ENCODE results near the gene SOX15. TPM values are rescaled to one million over a fixed set of nuclear protein-coding genes. Genes with fewer than 3 reads are reported as not detected.
"Not testable (repeated sequence)": the region's sequence is repeated elsewhere in the genome, so short reads cannot be mapped to it uniquely, and the experiment has no call there.

Gene SOX15
- total and polyA plus RNA-seq, 7 donors, result 0.11 to 0.71 (median 0.20) TPM

DNA sequence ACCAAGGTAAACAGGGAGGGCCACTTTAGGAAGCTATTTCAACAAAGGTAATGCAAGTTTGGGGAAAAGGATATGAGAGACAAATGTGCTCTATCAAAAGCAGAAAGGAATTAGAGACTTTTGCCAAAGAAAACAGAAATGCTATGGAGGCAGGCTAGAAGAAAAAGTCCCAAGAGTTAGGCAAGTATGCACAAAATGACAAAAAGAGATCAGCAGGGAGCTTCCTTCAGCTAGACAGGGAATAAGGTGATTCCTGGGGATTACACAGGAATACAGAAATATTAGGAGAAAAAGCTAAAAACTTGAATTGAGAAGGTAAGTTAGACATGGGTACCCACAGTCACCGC is 22.4 kb upstream of the SOX15 start:
- Histone ChIP-seq H3K4me3 (peak overlapping the region; percentile 94), H3K27me3 (ENCODE audit: insufficient read depth in 3 of 3, low read length in 2 of 3) (no peaks in the 10 kb centered on the region), H3K4me1 (peaks cover 36% of the 10 kb centered on the region), H3K27ac (peak overlapping the region; percentile 95), H3K9me3 (no peaks in the 10 kb centered on the region), H3K36me3 (ENCODE audit: insufficient read depth in 1 of 2, low read depth in 1 of 2) (peaks cover 0 to 19% of the 10 kb centered on the region in 2 donors)
- WGBS, 3 donors, result 94 to 100% (median 98%) methylated on average over 1 of the region's 1 CpG
- DNase-seq (no peak), ATAC-seq (no peak)
- intact Hi-C loops (cut with DNase I), result no loop called here
- TF ChIP-seq, protein P1, sequence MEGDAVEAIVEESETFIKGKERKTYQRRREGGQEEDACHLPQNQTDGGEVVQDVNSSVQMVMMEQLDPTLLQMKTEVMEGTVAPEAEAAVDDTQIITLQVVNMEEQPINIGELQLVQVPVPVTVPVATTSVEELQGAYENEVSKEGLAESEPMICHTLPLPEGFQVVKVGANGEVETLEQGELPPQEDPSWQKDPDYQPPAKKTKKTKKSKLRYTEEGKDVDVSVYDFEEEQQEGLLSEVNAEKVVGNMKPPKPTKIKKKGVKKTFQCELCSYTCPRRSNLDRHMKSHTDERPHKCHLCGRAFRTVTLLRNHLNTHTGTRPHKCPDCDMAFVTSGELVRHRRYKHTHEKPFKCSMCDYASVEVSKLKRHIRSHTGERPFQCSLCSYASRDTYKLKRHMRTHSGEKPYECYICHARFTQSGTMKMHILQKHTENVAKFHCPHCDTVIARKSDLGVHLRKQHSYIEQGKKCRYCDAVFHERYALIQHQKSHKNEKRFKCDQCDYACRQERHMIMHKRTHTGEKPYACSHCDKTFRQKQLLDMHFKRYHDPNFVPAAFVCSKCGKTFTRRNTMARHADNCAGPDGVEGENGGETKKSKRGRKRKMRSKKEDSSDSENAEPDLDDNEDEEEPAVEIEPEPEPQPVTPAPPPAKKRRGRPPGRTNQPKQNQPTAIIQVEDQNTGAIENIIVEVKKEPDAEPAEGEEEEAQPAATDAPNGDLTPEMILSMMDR (IDR thresholded peaks at IDR 0.05), result no peak

DNA sequence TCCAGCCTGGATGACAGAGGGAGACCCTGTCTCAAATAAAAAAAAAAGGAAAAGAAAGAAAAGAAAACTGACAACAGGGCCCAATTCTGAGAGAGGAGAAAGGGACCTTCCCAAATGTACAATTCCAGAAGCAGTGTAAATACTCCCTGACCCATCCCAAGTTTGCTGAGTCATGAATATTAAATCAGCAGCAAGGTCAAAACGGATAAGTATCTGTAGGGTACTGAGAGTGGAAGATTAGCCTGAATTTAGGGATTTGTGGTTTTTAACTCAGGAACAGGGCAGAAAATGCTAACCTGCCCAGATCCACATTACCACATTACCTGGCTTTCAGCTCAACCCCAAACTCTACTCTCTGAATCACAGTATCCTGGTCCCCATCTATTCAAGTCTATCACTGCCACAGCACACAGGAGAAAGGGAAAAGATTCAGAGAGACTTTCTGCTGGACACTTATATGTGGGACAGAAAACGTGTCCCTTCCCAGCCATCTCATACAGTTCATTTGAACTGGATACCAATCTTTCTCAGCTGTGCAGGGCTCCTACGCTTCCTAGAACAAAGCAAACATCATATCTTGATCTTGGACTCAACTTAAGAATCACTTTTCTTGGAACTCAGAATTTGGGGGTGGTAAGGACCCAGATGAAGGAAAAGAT is 21.9 kb upstream of the SOX15 start:
- Histone ChIP-seq H3K4me1 (peaks cover 41% of the 10 kb centered on the region), H3K36me3 (ENCODE audit: insufficient read depth in 1 of 2, low read depth in 1 of 2) (peaks cover 0 to 19% of the 10 kb centered on the region in 2 donors), H3K27ac (peak overlapping the region; percentile 95), H3K4me3 (peak overlapping the region; percentile 94), H3K27me3 (ENCODE audit: insufficient read depth in 3 of 3, low read length in 2 of 3) (no peaks in the 10 kb centered on the region), H3K9me3 (no peaks in the 10 kb centered on the region)
- no peak for ATAC-seq
- TF ChIP-seq, protein P1 (IDR thresholded peaks at IDR 0.05), result no peak
- DNase-seq, result no peak
- 60 to 65% (median 60%) methylated on average over 3 of the region's 3 CpGs for WGBS, 3 donors
- intact Hi-C loops (cut with DNase I), result no loop called here

DNA sequence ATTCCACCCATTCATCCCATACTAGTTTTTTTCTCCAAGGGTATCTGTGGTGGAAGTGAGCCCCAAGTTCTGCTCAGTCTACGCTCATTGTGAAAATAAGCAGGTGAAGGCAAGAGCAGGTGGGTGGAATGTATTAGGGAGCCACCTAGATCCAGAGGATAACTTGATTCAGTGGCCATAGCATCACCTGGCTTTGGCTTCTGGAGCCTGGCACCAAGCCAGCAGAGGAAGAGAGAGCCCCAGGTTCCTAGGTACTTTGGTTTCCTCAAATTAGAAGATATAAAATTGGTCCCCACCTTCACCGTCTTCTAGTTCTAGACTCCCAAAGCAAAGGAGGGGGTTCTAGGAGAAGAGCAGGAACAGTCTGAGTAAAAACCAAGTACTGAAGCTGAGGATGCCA is 20.7 kb upstream of the SOX15 start:
- Histone ChIP-seq H3K27ac (peak overlapping the region; percentile 95), H3K9me3 (no peaks in the 10 kb centered on the region), H3K4me3 (no peak overlapping the region), H3K36me3 (ENCODE audit: insufficient read depth in 1 of 2, low read depth in 1 of 2) (peaks cover 0 to 22% of the 10 kb centered on the region in 2 donors), H3K4me1 (peaks cover 51% of the 10 kb centered on the region), H3K27me3 (ENCODE audit: insufficient read depth in 3 of 3, low read length in 2 of 3) (no peaks in the 10 kb centered on the region)
- intact Hi-C loops (cut with DNase I), result no loop called here
- DNase-seq (no peak), ATAC-seq (no peak)
- TF ChIP-seq, protein P1 (IDR thresholded peaks at IDR 0.05), result no peak
- 95 to 100% (median 98%) methylated on average over 2 of the region's 2 CpGs for WGBS, 3 donors

DNA sequence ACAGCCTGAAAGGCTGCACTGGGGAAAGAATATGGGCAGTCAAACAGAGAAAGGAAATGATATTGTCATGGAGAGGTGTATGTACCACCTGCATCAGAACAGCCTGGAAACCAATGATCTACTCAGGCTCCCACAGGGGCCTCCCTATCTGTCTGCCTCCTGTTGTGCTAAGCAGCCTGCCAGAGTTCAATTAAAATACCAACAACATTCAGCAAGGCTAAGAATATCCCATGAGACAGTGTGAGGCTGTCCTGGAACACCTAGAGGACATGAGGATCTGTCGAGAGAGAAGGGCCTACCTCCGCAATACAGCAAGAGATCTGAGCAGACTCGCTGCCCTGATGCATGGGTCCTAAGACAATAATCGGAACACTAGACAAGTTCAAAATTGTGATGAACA is 16.4 kb upstream of the SOX15 start:
- no peaks in the 10 kb centered on the region for H3K27me3 ChIP-seq (ENCODE audit: insufficient read depth in 3 of 3, low read length in 2 of 3)
- H3K4me3 ChIP-seq, result no peak overlapping the region
- intact Hi-C loops (cut with DNase I), result no loop called here
- DNase-seq (no peak), ATAC-seq (peak; percentile 96 to 98 (median 97))
- peaks cover 32% of the 10 kb centered on the region for H3K4me1 ChIP-seq
- peak overlapping the region; percentile 81 for H3K27ac ChIP-seq
- TF ChIP-seq, protein P1 (IDR thresholded peaks at IDR 0.05), result no peak
- H3K9me3 ChIP-seq, result no peaks in the 10 kb centered on the region
- peaks cover 11 to 65% of the 10 kb centered on the region in 2 donors for H3K36me3 ChIP-seq (ENCODE audit: insufficient read depth in 1 of 2, low read depth in 1 of 2)
- WGBS, 3 donors, result 44 to 55% (median 44%) methylated on average over 4 of the region's 4 CpGs

DNA sequence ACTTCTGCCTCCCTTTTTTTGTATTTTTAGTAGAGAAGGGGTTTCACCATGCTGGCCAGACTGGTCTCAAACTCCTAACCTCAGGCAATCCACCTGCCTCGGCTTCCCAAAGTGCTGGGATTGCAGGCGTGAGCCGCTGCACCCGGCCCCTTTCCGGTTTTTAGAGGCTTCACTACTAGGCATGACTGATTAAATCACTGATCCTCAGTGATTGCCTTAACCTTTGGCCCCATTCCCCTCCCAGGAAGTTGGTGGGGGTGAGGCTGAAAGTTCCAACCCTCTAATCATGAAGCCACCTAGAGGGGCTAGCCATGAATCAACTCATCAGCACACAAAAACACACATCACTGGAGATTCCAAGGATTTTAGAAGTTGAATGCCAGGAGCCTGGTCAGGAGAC is 7.7 kb upstream of the SOX15 start:
- H3K27me3 ChIP-seq (ENCODE audit: insufficient read depth in 3 of 3, low read length in 2 of 3); ATAC-seq; H3K4me3 ChIP-seq; intact Hi-C loops (cut with DNase I); H3K4me1 ChIP-seq; DNase-seq; H3K27ac ChIP-seq; H3K9me3 ChIP-seq: not testable (repeated sequence)
- H3K36me3 ChIP-seq (ENCODE audit: insufficient read depth in 1 of 2, low read depth in 1 of 2), result peaks cover 35 to 97% of the 10 kb centered on the region in 2 donors
- WGBS, 3 donors, result 66 to 68% (median 67%) methylated on average over 5 of the region's 5 CpGs

All from psoas muscle (tissue), 8 donors.